SK-N-SH (cell line): Measurements from ENCODE around the gene ALDH3A1. TPM values are rescaled to one million over a fixed set of nuclear protein-coding genes. Genes with fewer than 3 reads are reported as not detected.

Experiments
- CTCF ChIA-PET: fragments of 300-600, 350-600 bp; formaldehyde crosslinking; extraction: SDS; loops from one replicate; lab custom pipeline; 2021; lab: Yijun Ruan, JAX
- POLR2A ChIA-PET: fragments of 350-600 bp; sonication (Branson Sonifier 250); formaldehyde crosslinking; extraction: SDS; loops from one replicate; lab custom pipeline; 2020; ENCODE audit warnings: antibody characterized with exemption, inconsistent platforms; lab: Yijun Ruan, JAX
- DNase-seq: peaks from one replicate; pipeline ENCODE4 v3.0.0; 2012
- H2AFZ ChIP-seq: fragments of 200-600 bp; sonication (generic); 2 replicates; pipeline ENCODE4 v1.8.1; 2016; ENCODE audit warnings: antibody characterized with exemption, mild to moderate bottlenecking, low read depth
- H3F3A ChIP-seq: fragments of 200-600 bp; sonication (generic); replicated peaks from 2 replicates; pipeline ENCODE3; 2016; ENCODE audit warnings: antibody characterized with exemption, mild to moderate bottlenecking; ENCODE audit not compliant: insufficient read depth
- H3K27ac ChIP-seq, 2 experiments: fragments of 200-500 bp in 1 of 2; fragments of 200-600 bp in 1 of 2; sonication (Bioruptor generic) in 1 of 2; sonication (generic), shearing (Covaris generic) in 1 of 2; 2 replicates each; pipeline versions ENCODE4 v1.5.1 to v1.6.1; 2014 to 2016; ENCODE audit warnings: low read depth in 2 of 2, inconsistent platforms in 1 of 2, low read length in 1 of 2, mild to moderate bottlenecking in 1 of 2, mixed read lengths in 1 of 2
- H3K27me3 ChIP-seq: fragments of 200-600 bp; sonication (generic), shearing (Covaris generic); 2 replicates; pipeline ENCODE4 v1.6.1; 2016; ENCODE audit warnings: mixed run types; ENCODE audit not compliant: insufficient read depth
- H3K36me3 ChIP-seq, 2 experiments: fragments of 200-500 bp in 1 of 2; fragments of 200-600 bp in 1 of 2; sonication (Bioruptor generic) in 1 of 2; sonication (generic) in 1 of 2; replicated peaks in 1 of 2; 2 replicates each; pipeline versions ENCODE3 to v1.5.1; 2014 to 2016; ENCODE audit warnings: low read length in 1 of 2, mild to moderate bottlenecking in 1 of 2; ENCODE audit not compliant: insufficient read depth in 2 of 2, control insufficient read depth in 1 of 2
- H3K4me1 ChIP-seq, 2 experiments: fragments of 200-500 bp in 1 of 2; fragments of 200-600 bp in 1 of 2; sonication (Bioruptor generic) in 1 of 2; sonication (generic), shearing (Covaris generic) in 1 of 2; 2 replicates each; pipeline versions ENCODE4 v1.5.1 to v1.6.1; 2014 to 2016; ENCODE audit warnings: low read depth in 1 of 2, low read length in 1 of 2, mixed run types in 1 of 2; ENCODE audit not compliant: insufficient read depth in 2 of 2, control insufficient read depth in 1 of 2
- H3K4me2 ChIP-seq: fragments of 200-600 bp; sonication (generic), shearing (Covaris generic); 2 replicates; pipeline ENCODE4 v1.6.1; 2017; ENCODE audit warnings: mixed run types
- H3K4me3 ChIP-seq, 2 experiments: fragments of 200-500 bp in 1 of 2; fragments of 200-600 bp in 1 of 2; sonication (Bioruptor generic) in 1 of 2; sonication (generic), shearing (Covaris generic) in 1 of 2; 2 replicates each; pipeline versions ENCODE4 v1.5.1 to v1.8.1; 2014 to 2016; ENCODE audit warnings: low read depth in 2 of 2, inconsistent platforms in 1 of 2, low read length in 1 of 2, mild to moderate bottlenecking in 1 of 2, mixed read lengths in 1 of 2, moderate library complexity in 1 of 2
- H3K79me2 ChIP-seq: fragments of 200-600 bp; sonication (generic); 2 replicates; pipeline ENCODE4 v1.8.1; 2017; ENCODE audit warnings: mild to moderate bottlenecking; ENCODE audit not compliant: insufficient read depth
- H3K9ac ChIP-seq: fragments of 200-600 bp; sonication (generic); 2 replicates; pipeline ENCODE4 v1.6.1; 2017; ENCODE audit warnings: mixed run types
- H3K9me2 ChIP-seq: fragments of 200-600 bp; sonication (generic); 2 replicates; pipeline ENCODE4 v1.6.1; 2017; ENCODE audit warnings: mixed run types
- H3K9me3 ChIP-seq: fragments of 200-600 bp; sonication (generic); 2 replicates; pipeline ENCODE4 v1.6.1; 2017; ENCODE audit warnings: mixed run types, mild to moderate bottlenecking, moderate library complexity
- H4K20me1 ChIP-seq: fragments of 200-600 bp; sonication (generic); 2 replicates; pipeline ENCODE4 v1.6.1; 2017; ENCODE audit warnings: mild to moderate bottlenecking, mixed run types; ENCODE audit not compliant: insufficient read depth
- CHD2 ChIP-seq: fragments of 150-350 bp; IDR thresholded peaks from 2 replicates; pipeline ENCODE4 v1.6.1; 2018; ENCODE audit warnings: low read length; ENCODE audit not compliant: partially characterized antibody
- EP300 ChIP-seq, 2 experiments: IDR thresholded peaks; 2 replicates each; pipeline versions ENCODE4 v1.4.0 to v1.6.1; 2012; ENCODE audit warnings: borderline replicate concordance in 1 of 2, low read depth in 1 of 2, low read length in 1 of 2
- GABPA ChIP-seq: IDR thresholded peaks from 2 replicates; pipeline ENCODE4 v1.4.0; 2012; ENCODE audit warnings: low read depth, mild to moderate bottlenecking
- GATA2 ChIP-seq: sonication (generic); formaldehyde crosslinking; IDR thresholded peaks from 2 replicates; pipeline ENCODE4 v1.5.0; 2020; ENCODE audit warnings: mild to moderate bottlenecking, missing genetic modification reagents
- IRF3 ChIP-seq: fragments of 150-350 bp; IDR thresholded peaks from 2 replicates; pipeline ENCODE4 v1.6.1; 2016; ENCODE audit warnings: mild to moderate bottlenecking, low read depth, low read length
- MEF2A ChIP-seq: IDR thresholded peaks from 2 replicates; pipeline ENCODE4 v1.4.0; 2012; ENCODE audit warnings: low read depth, borderline replicate concordance
- MXI1 ChIP-seq: IDR thresholded peaks from 2 replicates; pipeline ENCODE4 v1.6.1; 2012; ENCODE audit warnings: mild to moderate bottlenecking, low read depth, low read length, improper control_type of control experiment
- NFIC ChIP-seq: IDR thresholded peaks from 2 replicates; pipeline ENCODE4 v1.4.0; 2012; ENCODE audit warnings: borderline replicate concordance
- NRF1 ChIP-seq: IDR thresholded peaks from 2 replicates; pipeline ENCODE4 v1.6.1; 2012; ENCODE audit warnings: low read depth, mild to moderate bottlenecking, low read length
- POLR2AphosphoS5 ChIP-seq: IDR thresholded peaks from 2 replicates; pipeline ENCODE4 v1.6.1; 2012; ENCODE audit warnings: low read depth, low read length
- RCOR1 ChIP-seq: fragments of 150-350 bp; IDR thresholded peaks from 2 replicates; pipeline ENCODE4 v1.6.1; 2017; ENCODE audit warnings: antibody characterized with exemption, low read length
- RXRA ChIP-seq: IDR thresholded peaks from 2 replicates; pipeline ENCODE4 v1.4.0; 2012; ENCODE audit warnings: low read depth, mild to moderate bottlenecking, borderline replicate concordance
- SIN3A ChIP-seq: IDR thresholded peaks from 2 replicates; pipeline ENCODE4 v1.6.1; 2012; ENCODE audit warnings: low read depth, mild to moderate bottlenecking, low read length, moderate library complexity, borderline replicate concordance
- SMC3 ChIP-seq: IDR thresholded peaks from 2 replicates; pipeline ENCODE4 v1.6.1; 2012; ENCODE audit warnings: low read depth, low read length, improper control_type of control experiment
- TAF1 ChIP-seq: IDR thresholded peaks from 2 replicates; pipeline ENCODE4 v1.6.1; 2012; ENCODE audit warnings: low read depth, mild to moderate bottlenecking, low read length, moderate library complexity, borderline replicate concordance
- TCF12 ChIP-seq: IDR thresholded peaks from 2 replicates; pipeline ENCODE4 v1.4.0; 2012
- YY1 ChIP-seq: IDR thresholded peaks from 2 replicates; pipeline ENCODE4 v1.4.0; 2012; ENCODE audit warnings: low read depth, mild to moderate bottlenecking
- WGBS: methylation state at CpG from one replicate; pipeline ENCODE4 v1.1.6; 2017; ENCODE audit warnings: low lambda C conversion rate; 5-methylcytosine and 5-hydroxymethylcytosine counted together
- polyA plus RNA-seq, 3 experiments: library from polyadenylated mRNA; depleted of rRNA; stranded (reverse); fragments of >200 nt; gene quantifications; 2 replicates each; pipeline ENCODE4 v1.2.3, GENCODE V29; 2012
- TF ChIP-seq, protein P1 (sequence below): IDR thresholded peaks from 2 replicates; pipeline ENCODE4 v1.4.0; 2012; ENCODE audit warnings: low read depth, borderline replicate concordance
- TF ChIP-seq, protein P2 (sequence below): fragments of 200-600 bp; sonication (generic); IDR thresholded peaks from 2 replicates; pipeline ENCODE4 v1.6.1; 2017; ENCODE audit warnings: antibody characterized with exemption, mild to moderate bottlenecking, moderate library complexity
- TF ChIP-seq, protein P3 (sequence below): IDR thresholded peaks from 2 replicates; pipeline ENCODE4; 2012

The ALDH3A1 gene
- polyA plus RNA-seq, 1 of the 3 experiments (the other 2 are of a cell fraction) = 0.79 TPM

DNA sequence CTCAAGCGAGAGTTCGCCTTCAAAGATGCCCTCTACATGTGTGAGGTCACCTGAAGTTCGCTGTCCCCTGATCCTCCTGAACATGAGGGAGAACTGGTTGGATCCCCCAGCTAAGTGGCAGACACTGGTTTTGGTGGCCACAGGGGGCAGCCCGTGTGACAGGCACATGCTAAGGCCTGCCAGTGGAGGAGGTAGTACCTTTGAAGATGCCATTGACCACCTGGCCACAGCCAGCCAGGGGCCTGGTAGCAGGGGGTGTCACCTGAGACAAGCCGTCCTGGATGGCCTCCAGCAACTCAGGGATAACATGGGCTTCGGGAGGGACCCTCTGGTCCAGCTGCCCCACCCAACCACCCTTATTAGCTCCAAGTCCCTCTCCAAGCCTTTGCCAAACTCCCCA lies 7.3 kb upstream of the ALDH3A1 start:
- no peak overlapping the region for H3K4me3 ChIP-seq
- no peaks in the 10 kb centered on the region for H3K9me2 ChIP-seq
- CTCF ChIA-PET = interaction anchor here (1.0 to 4.7 kb wide), 5 partner anchors 11 to 308 kb away, joined by 3 to 48 read pairs (median 13); no protein-coding TSS in a partner anchor
- no peaks in the 10 kb centered on the region for H3K9me3 ChIP-seq
- H2AFZ ChIP-seq = no peak overlapping the region
- 90% methylated on average over 5 of the region's 6 CpGs for WGBS
- no peak overlapping the region for H3K9ac ChIP-seq
- no peak for TF ChIP-seq MEF2A
- TF ChIP-seq TCF12 = no peak
- TF ChIP-seq NFIC = no peak
- no peak for TF ChIP-seq RXRA
- no peak for TF ChIP-seq IRF3
- TF ChIP-seq, protein P1, sequence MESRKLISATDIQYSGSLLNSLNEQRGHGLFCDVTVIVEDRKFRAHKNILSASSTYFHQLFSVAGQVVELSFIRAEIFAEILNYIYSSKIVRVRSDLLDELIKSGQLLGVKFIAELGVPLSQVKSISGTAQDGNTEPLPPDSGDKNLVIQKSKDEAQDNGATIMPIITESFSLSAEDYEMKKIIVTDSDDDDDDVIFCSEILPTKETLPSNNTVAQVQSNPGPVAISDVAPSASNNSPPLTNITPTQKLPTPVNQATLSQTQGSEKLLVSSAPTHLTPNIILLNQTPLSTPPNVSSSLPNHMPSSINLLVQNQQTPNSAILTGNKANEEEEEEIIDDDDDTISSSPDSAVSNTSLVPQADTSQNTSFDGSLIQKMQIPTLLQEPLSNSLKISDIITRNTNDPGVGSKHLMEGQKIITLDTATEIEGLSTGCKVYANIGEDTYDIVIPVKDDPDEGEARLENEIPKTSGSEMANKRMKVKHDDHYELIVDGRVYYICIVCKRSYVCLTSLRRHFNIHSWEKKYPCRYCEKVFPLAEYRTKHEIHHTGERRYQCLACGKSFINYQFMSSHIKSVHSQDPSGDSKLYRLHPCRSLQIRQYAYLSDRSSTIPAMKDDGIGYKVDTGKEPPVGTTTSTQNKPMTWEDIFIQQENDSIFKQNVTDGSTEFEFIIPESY = no peak
- no peak for TF ChIP-seq EP300 (IDR thresholded peaks at IDR 0.05; ENCODE audit: borderline replicate concordance in 1 of 2, low read depth in 1 of 2, low read length in 1 of 2)
- TF ChIP-seq RCOR1 = no peak
- TF ChIP-seq NRF1 = no peak
- no peak for TF ChIP-seq YY1
- TF ChIP-seq, protein P2, sequence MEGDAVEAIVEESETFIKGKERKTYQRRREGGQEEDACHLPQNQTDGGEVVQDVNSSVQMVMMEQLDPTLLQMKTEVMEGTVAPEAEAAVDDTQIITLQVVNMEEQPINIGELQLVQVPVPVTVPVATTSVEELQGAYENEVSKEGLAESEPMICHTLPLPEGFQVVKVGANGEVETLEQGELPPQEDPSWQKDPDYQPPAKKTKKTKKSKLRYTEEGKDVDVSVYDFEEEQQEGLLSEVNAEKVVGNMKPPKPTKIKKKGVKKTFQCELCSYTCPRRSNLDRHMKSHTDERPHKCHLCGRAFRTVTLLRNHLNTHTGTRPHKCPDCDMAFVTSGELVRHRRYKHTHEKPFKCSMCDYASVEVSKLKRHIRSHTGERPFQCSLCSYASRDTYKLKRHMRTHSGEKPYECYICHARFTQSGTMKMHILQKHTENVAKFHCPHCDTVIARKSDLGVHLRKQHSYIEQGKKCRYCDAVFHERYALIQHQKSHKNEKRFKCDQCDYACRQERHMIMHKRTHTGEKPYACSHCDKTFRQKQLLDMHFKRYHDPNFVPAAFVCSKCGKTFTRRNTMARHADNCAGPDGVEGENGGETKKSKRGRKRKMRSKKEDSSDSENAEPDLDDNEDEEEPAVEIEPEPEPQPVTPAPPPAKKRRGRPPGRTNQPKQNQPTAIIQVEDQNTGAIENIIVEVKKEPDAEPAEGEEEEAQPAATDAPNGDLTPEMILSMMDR = no peak
- TF ChIP-seq, protein P3, sequence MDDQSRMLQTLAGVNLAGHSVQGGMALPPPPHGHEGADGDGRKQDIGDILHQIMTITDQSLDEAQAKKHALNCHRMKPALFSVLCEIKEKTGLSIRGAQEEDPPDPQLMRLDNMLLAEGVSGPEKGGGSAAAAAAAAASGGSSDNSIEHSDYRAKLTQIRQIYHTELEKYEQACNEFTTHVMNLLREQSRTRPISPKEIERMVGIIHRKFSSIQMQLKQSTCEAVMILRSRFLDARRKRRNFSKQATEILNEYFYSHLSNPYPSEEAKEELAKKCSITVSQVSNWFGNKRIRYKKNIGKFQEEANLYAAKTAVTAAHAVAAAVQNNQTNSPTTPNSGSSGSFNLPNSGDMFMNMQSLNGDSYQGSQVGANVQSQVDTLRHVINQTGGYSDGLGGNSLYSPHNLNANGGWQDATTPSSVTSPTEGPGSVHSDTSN = no peak
- TF ChIP-seq SMC3 = no peak
- TF ChIP-seq MXI1 = no peak
- no peak for TF ChIP-seq GATA2
- TF ChIP-seq SIN3A = no peak
- TF ChIP-seq TAF1 = no peak
- no peak for TF ChIP-seq CHD2
- no peak for TF ChIP-seq POLR2AphosphoS5
- no peak for TF ChIP-seq GABPA
- H3K4me1 ChIP-seq = peaks cover 10 to 18% of the 10 kb centered on the region in 2 experiments; a peak in 3 of 4 replicates
- peaks cover 16% of the 10 kb centered on the region for H3F3A ChIP-seq
- no peak overlapping the region for H3K4me2 ChIP-seq
- no peak overlapping the region for H3K27ac ChIP-seq
- DNase-seq = no peak
- no peaks in the 10 kb centered on the region for H3K27me3 ChIP-seq
- no peaks in the 10 kb centered on the region for H4K20me1 ChIP-seq
- POLR2A ChIA-PET = no interaction called here
- no peaks in the 10 kb centered on the region for H3K36me3 ChIP-seq
- H3K79me2 ChIP-seq = no peaks in the 10 kb centered on the region
